Ureter (tissue), 1 donor: ENCODE results near the gene FPGS. TPM values are rescaled to one million over a fixed set of nuclear protein-coding genes. Genes with fewer than 3 reads are reported as not detected.
A peak's percentile ranks its signal among the peaks of the same experiment; 100 is the strongest.
"Not testable (repeated sequence)": the region's sequence is repeated elsewhere in the genome, so short reads cannot be mapped to it uniquely, and the experiment has no call there.

Source experiments
- DNase-seq: peaks from one replicate; pipeline ENCODE4 v3.0.0-alpha.2; 2020; ENCODE audit warnings: low spot score
- total RNA-seq: library from RNA; stranded (reverse); gene quantifications from one replicate; pipeline ENCODE4 v1.2.4, GENCODE V29; 2023
- donor health status: DM: yes; HTN: yes; CAD: no.

The FPGS gene
- total RNA-seq, 1 donor from 2014 or later: 115 TPM

GRCh38 chr9:127771570-127772189 is 31.0 kb upstream of the FPGS start:
- DNase-seq: no peak

DNA sequence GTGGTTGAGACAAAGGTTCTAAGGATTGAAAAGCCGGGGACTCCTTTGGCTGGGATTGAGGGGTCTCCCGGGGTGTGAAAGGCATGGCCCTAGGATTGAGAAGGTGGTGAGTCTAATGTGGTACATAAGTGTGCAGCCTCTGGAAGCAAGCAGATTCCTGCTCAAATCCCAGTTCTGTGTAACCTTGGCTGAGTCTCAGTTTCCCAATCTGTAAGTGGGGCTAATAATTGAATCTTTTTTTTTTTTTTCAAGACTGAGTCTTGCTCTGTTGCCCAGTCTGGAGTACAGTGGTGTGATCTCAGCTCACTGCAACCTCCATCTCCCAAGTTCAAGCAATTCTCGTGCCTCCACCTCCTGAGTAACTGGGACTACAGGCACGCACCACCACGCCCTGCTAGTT is 30.1 kb upstream of the FPGS start:
- no peak for DNase-seq

DNA sequence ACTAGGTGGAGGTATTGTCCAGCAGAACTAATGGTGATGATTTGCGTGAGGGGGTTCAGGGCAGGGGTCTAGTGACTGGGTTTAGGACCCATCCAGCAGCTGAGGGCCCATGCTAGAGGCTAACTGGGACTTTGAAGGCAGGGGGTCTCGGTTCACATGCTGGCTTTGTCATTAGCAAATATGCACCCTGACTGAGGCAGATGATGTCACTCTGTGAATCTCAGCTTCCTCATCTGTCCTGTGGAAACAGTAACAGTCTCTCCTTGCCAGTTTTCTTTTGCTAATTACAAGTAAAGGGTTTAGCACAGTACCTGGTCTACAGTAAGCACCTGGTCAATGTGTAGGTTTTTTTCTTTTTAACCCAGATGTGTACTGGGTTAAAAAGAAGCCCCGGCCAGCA is 29.4 kb upstream of the FPGS start:
- no peak for DNase-seq

DNA sequence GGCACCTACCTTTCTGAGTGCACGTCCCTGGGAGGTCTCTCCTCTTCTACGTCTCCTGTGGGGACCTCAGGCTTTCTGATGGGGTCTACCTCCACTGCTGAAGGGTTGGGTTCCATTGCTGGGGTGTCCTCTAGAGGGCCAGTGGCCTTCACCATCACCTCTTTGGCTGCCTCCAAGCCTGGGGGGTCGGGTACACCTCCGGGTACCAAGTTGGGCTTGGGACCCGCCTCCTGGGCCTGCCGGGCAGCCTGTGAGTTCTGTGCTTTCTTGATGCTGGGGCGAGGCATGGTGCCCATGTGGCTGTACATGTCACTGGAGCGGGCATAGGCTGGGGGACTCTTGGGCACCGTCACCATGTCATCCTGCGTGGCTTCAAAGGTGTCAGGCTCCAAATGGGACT is 28.7 kb upstream of the FPGS start:
- no peak for DNase-seq

- DNase-seq: no peak
Measured at GRCh38 chr9:127776195-127776923, 26.3 kb upstream of the FPGS start.

DNA sequence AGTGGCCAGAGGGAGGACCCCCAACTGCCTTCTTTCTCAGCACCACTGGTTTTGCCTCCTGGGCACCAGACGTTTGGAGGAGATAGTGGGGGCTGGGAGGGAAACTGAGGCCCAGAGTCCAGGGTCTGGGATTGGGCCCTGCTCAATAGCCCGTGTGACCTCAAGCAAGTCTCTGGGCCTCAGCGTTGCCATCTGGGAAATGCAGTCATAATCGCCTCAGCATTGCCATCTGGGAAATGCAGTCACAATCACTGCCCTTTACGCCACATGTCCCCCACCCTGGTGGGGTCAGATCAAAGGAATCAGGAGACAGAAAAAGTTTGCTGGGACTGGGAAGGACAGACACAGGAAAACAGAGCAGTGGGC is 25.8 kb upstream of the FPGS start:
- no peak for DNase-seq

DNA sequence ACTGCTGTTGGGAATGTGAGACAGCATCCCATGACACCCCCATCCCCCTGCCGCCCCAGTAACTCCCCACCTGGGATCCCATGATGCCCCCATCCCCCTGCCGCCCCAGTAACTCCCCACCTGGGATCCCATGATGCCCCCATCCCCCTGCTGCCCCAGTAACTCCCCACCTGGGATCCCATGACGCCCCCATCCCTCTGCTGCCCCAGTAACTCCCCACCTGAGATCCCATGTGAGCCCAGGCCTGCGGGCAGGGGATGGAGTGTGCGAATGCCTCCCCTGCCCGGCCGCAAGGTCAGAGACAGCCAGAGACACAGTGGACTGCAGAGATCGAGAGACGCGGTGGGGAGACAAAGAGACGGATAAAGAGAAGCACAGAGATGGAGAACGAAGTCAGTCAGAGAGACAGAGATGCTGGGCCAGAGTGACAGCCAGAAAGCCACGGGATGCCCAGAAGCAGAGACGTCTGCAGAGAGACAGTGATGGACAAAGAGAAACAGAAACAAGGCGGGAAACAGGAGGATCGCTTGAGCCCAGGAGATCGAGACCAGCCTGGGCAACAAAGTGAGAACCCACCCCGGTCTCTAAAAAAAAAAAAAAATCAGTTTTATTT is 25.2 kb upstream of the FPGS start:
- no peak for DNase-seq

DNA sequence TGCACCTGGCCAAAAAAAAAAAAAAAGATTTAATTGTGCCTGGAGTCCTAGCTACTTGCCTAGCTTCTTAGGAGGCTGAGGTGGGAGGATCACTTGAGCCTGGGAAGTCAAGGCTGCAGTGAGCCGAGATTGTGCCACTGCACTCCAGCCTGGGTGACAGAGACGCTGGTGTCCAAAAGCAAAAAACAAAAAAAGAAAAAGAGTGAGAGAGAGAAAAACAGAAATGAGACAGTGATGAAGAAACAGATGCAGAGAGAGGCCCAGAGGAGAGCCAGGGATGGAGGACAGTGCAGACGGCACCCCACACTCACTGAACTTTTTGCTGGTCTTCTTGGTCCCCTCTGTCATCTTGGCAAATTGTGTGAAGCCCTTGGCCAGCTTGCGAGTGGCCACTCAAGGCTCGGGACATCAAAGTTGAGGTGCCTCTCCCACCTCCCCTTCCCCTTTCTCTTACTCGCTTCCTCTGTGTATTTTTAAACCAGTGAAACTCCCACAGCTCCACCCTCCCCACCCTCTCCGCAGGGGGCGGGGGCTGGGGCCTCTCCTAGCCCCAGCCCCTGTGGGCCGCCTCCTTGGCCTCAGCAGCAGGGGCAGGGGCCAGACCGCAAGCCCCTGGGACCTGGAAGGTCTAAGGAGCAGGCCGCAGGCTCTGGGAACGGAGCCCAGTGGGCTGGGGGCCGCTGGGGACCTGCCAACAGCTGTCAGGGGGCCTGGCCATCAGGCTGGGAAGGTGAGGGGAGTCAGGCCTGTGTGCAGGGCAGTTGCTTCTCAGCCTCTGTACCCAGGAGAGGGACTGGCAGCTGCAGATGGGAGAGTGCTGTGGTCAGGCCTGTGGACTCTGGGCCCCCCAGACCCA is 24.2 kb upstream of the FPGS start, which contains the start of gene SH2D3C:
TSS of gene SH2D3C (minus strand) at position 387 of the 856 bp plus-strand sequence. CDS start at position 348, 39 bp downstream.
- no peak for DNase-seq

DNA sequence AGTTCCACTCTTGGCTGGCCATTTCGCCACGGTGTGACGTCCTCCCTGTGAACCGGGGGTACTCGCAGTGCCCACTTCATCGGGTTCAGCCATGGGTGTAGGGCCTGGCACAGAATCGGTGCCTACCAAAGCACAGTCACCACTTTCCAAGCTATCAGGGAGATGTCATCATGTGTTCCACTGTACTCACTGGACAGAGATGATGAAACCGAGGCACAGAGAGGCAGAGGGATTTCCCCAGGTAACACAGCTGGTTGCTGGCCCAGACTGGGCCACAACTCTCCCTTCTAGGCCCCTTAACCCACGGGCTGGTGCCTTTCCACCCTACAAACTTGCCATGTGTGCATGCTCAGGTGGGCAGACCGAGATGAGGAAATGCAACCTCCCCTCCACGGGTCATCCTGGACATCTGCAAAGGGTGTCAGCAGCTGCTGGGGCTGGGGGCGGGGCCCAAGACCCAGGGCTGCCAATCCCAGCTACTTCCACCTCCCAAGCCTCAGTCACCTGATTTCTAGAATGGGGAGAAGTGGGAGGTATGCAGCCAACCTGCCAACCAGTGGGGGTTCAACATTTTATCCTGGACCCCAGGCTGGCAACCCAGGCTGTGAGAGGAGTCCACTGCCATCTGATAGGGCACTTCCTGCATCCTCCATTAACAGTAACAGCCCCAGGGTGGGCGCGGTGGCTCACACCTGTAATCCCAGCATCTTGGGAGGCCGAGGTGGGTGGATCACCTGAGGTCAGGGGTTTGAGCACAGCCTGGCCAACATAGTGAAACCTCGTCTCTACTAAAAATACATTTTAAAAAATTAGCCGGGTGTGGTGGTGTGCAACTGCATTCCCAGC is 23.3 kb upstream of the FPGS start:
- DNase-seq: no peak

DNA sequence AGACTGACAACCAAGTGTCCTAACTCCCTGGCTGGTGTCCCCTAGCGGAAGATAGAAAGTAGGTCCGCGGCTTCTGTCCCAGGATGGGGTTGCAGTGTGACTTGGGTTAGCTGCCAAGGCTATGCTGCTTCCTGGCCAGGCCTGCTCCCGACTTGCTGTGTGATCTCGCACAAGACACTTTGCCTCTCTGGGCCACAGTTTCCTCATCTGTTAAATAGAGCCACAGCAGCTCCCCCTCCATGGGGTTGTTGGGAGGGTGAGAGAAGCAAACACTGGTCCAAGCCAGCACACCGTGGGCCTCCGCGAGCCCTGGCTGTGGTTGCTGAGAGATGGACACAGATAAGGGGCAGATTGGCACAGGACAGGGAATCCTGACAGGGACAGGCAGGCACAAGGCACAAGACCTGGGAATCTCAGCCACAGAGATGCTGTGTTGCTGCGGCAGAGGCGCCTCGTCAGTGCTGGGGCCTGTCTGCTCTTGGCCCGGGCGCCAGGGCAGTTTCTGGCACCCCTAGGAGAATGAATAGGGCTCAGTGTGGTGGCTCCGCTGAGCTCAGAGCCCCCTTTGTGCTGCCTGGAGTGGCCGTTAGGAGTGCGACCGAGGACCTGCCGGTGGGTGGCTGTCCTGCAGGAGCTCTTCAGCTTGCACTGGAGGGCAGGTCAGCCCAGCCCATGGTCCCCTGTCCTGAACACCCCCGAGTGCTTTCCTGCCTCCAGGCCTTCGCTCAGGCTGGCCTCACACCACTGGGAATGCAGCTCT is 22.4 kb upstream of the FPGS start:
- no peak for DNase-seq

GRCh38 chr9:127780909-127781308 is 21.8 kb upstream of the FPGS start:
- not testable (repeated sequence) for DNase-seq

GRCh38 chr9:127781806-127782205 is 20.9 kb upstream of the FPGS start:
- DNase-seq: no peak

DNA sequence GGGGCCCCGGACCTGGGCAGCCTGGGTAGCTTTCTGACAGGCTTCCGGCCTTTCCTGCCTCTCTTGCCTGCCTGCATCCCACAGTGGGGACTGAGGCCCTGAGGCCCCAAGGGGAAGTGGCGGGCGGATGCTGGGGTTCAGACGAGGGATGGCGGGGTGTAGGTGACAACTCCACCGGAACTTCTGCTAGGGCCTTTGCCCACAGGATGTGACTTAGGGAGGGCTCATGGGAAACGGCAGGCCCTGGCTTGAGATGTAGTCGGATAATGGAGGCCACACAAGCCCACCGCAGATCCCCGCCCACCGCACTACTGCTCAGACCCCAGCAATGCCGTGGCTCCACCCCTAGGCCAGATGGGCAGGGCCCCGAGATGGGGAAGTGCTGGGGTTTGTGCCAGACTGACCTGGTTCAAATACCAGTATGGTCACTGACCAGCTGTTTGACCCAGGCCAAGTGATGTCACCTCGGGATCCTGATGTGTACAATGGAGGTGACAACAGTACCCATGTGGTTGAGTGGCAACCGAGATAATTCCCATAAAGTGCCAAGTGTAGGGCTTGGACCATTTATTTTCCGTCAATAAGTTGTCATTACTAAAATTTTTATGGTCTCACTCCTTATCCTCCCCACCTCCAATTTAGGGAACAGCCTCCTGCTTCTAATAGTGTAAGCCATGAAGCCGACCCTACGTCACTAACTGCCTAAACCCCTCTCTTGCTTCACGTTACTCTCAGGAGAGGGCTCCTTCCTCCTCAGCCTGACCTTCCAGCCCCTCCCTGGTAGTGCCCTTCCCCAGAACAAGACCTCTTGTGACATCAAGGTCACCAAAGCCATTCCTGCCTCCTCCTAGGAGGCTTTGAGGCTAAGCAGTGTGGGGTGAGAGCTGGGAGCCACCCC is 19.3 kb upstream of the FPGS start:
- no peak for DNase-seq

- DNase-seq: peak; percentile 90
Measured at GRCh38 chr9:127785023-127785932, 17.4 kb upstream of the FPGS start.

- DNase-seq: peak; percentile 94
Measured at GRCh38 chr9:127785933-127786772, 16.5 kb upstream of the FPGS start, which contains the start of gene CDK9. Gene CDK9, plus strand, starts transcription at chr9:127786034. Its CDS starts 115 bp downstream, at chr9:127786149.

DNA sequence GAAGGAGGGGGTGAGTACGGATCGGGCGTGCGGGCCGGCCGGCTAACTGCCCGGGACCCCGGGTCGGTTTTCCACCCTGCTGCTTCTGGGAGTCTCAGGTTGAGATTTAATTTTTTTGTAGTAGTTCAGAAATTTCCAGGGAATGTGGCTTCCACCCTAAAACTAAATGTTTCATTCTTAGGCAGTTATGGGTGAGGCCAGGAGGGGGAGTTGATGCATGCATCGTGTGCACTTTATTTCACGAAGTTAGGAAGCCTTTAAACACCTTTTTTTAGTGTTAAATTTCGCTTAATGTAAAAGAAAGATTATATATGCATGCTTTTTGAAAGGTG is 15.9 kb upstream of the FPGS start:
- no peak for DNase-seq

DNA sequence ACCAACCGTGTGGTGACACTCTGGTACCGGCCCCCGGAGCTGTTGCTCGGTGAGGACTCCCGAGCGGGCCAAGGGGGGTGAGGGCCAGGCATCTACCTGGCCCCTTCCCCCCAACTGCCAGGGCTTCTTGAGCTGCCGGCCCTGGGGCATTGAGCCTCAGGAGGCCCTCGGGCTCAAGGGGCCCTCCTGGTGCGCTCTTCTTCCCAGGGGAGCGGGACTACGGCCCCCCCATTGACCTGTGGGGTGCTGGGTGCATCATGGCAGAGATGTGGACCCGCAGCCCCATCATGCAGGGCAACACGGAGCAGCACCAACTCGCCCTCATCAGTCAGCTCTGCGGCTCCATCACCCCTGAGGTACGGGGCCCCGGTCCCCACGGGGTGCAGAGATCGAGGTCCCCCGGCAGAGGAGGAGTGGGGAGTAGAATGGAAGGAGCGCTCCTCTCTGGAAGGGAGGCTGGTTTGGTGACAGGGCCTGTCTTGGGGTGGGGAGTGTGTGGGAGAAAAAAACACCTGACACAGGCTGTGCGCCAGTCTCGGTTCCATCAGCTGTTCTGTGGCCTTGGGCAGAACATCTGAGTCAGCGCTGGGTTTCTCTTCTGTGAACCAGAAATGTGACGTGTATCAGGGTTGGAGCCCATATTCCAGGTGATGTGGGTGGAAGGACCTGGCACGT is 14.2 kb upstream of the FPGS start:
- DNase-seq: no peak
